ENCODE data around the gene KLK7.

DNA sequence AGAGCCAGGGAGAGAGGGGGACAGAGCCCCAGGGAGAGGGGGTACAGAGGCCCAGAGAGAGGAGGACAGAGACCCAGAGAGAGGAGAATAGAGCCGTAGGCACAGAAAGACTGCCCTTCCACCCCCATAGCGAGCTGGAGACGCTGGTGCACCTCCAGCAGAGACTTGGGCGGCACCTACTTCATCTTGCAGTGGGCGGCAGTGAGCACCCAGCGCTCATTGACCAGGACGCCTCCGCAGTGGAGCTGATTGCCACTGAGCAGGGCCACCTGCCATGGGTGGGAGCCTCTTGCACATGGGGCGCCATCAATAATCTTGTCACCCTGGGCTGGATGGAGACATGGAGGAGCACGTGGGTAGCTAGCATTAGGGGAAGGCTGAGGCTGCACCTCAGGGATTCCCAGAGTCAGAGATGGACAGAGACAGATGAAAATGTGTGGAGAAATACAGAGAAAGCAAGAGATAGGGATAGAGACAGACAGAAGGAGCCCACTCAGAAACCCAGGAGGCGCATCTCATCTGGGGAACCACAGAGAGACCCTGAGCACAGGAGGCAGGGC, 2.0 kb downstream of the KLK7 start:
- TF ChIP-seq SP1 (IDR thresholded peaks at IDR 0.05) (no peak), FOXK2 (IDR thresholded peaks at IDR 0.05) (no peak), FOXM1 (IDR thresholded peaks at IDR 0.05; ENCODE audit: borderline replicate concordance) (no peak), CTBP1 (IDR thresholded peaks at IDR 0.05; ENCODE audit: borderline replicate concordance) (no peak), FOXA1 (IDR thresholded peaks at IDR 0.05) (no peak), ZNF384 (IDR thresholded peaks at IDR 0.05) (no peak), HDGF (IDR thresholded peaks at IDR 0.05; ENCODE audit: borderline replicate concordance) (no peak), NFRKB (IDR thresholded peaks at IDR 0.05) (no peak), BHLHE40 (IDR thresholded peaks at IDR 0.05; ENCODE audit: borderline replicate concordance) (no peak)
- TF ChIP-seq, protein P1, sequence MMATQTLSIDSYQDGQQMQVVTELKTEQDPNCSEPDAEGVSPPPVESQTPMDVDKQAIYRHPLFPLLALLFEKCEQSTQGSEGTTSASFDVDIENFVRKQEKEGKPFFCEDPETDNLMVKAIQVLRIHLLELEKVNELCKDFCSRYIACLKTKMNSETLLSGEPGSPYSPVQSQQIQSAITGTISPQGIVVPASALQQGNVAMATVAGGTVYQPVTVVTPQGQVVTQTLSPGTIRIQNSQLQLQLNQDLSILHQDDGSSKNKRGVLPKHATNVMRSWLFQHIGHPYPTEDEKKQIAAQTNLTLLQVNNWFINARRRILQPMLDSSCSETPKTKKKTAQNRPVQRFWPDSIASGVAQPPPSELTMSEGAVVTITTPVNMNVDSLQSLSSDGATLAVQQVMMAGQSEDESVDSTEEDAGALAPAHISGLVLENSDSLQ (IDR thresholded peaks at IDR 0.05) = no peak
